ENCODE measurements around the gene FAM161B.

The FAM161B gene

DNA sequence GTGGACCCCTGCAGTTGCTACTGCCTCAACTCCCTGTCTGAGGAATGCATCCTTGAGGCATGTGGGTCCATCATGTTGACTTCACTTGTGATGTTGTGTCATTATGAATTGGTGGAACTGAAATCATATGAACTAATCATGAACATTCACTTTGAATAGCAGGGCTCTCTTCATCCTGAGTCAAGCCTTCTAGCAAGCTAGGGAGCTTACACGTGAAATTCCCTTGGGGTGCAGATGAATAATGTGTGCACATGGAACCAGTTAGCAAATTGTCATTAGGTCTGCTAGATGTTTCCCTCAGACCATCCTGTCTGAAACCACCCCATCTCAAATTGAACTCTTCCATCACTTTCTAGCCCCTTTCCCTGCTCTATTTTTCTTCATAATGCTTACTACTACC is 3.8 kb upstream of the FAM161B start:
- H3K4me3 ChIP-seq (ENCODE audit: low read depth, low read length), result no peak overlapping the region
- H3K36me3 ChIP-seq (replicated peaks), result peaks cover 21% of the 10 kb centered on the region
- in situ Hi-C loops (cut with HindIII; ENCODE audit: low pct_ligation_motif_present, low sequenced_read_pairs), result no loop called here
- no peak for DNase-seq
- no peak overlapping the region for H3K27ac ChIP-seq
- TF ChIP-seq, protein P1, sequence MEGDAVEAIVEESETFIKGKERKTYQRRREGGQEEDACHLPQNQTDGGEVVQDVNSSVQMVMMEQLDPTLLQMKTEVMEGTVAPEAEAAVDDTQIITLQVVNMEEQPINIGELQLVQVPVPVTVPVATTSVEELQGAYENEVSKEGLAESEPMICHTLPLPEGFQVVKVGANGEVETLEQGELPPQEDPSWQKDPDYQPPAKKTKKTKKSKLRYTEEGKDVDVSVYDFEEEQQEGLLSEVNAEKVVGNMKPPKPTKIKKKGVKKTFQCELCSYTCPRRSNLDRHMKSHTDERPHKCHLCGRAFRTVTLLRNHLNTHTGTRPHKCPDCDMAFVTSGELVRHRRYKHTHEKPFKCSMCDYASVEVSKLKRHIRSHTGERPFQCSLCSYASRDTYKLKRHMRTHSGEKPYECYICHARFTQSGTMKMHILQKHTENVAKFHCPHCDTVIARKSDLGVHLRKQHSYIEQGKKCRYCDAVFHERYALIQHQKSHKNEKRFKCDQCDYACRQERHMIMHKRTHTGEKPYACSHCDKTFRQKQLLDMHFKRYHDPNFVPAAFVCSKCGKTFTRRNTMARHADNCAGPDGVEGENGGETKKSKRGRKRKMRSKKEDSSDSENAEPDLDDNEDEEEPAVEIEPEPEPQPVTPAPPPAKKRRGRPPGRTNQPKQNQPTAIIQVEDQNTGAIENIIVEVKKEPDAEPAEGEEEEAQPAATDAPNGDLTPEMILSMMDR (IDR thresholded peaks at IDR 0.05; ENCODE audit: low read depth, low read length, missing control alignments), result no peak
- no peaks in the 10 kb centered on the region for H3K27me3 ChIP-seq (replicated peaks)

DNA sequence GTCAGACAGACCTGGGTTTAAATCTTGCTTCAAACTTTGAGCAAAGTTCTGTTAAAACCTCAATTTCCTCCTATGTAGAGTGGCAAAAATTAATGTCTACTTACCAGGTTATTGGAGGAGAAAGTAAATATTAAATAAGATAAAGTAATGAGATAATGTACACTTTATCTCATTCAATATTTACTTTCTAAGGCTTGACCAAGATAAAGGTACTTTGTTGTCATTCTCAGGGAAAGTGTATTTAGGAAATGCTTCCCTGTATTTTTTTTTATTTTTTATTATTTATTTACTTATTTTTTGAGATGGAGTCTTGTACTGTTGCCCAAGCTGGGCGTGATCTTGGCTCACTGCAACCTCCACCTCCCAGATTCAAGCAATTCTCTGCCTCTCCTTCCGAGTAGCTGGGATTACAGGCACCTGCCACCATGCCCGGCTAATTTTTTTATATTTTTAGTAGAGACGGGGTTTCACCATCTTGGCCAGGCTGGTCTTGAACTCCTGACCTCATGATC is 4.7 kb downstream of the FAM161B start:
- TF ChIP-seq, protein P1 (IDR thresholded peaks at IDR 0.05; ENCODE audit: low read depth, low read length, missing control alignments), result no peak

DNA sequence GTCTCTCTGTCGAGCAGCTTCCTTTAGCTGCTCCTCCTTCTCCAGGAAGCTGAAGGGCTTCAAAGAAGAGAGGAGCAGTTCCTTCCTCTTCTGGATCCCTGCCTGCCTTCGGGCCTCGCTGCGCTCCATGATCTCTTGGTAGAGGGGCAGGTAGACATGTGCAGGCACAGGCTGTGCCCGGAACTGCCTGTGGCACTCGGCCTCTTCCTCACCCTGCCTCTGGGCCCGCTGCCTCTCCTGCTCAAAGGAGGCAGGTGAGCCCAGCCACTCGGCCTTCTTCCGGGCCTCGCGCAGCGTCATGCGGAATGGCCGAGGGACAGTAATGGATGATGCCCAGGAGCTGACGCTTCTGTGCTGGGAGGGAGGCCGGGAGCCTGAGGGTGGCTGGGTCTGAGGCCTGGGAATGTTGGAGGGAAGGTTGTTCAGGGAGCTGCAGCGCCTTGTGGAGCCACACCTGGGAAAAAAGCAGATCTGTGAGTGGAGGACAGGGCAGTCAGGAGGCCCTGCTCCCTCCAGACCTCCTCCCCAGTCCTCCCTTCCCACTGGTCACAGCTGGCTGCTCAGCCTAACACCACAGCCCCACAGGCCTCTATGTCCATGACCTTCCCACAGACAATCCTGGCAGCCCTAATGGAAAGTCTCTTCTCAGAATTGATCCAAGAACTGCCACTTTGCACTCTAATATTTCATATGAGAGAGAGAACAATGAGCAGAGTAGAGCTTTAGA is 5.3 kb downstream of the FAM161B start:
- H3K36me3 ChIP-seq (replicated peaks), result no peaks in the 10 kb centered on the region

More for the DNA sequence above, 4.7 kb downstream of the FAM161B start:
- no peak for DNase-seq
- no peak overlapping the region for H3K4me3 ChIP-seq (ENCODE audit: low read depth, low read length)
- no peaks in the 10 kb centered on the region for H3K27me3 ChIP-seq (replicated peaks)
- in situ Hi-C loops (cut with HindIII; ENCODE audit: low pct_ligation_motif_present, low sequenced_read_pairs), result no loop called here
- no peak overlapping the region for H3K27ac ChIP-seq
- no peaks in the 10 kb centered on the region for H3K36me3 ChIP-seq (replicated peaks)

DNA sequence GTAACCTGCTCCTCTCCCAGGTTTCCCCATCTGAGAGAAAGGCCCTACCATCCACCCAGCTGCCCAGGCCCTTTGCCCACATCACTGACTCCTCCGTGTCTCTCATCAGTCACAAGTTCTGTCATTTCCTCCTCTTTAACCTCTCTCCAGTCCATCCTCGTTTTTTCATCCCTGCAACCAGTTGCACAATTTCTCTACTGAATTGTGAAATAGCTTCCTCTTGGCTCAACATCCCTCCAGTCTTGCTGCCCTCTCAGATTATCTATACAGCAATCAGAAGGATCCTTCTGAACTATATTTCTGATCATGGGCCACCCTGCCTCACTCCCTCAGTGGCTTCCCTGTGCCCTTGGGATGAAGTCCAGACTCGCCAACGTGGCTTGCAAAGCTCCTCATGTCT is 6.8 kb downstream of the FAM161B start:
- H3K27me3 ChIP-seq (replicated peaks), result no peaks in the 10 kb centered on the region
- TF ChIP-seq, protein P1 (IDR thresholded peaks at IDR 0.05; ENCODE audit: low read depth, low read length, missing control alignments), result no peak
- H3K36me3 ChIP-seq (replicated peaks), result no peaks in the 10 kb centered on the region
- no peak overlapping the region for H3K4me3 ChIP-seq (ENCODE audit: low read depth, low read length)
- no peak overlapping the region for H3K27ac ChIP-seq
- in situ Hi-C loops (cut with HindIII; ENCODE audit: low pct_ligation_motif_present, low sequenced_read_pairs), result no loop called here
- peak; percentile 39 for DNase-seq

More for the DNA sequence above, 5.3 kb downstream of the FAM161B start:
- in situ Hi-C loops (cut with HindIII; ENCODE audit: low pct_ligation_motif_present, low sequenced_read_pairs), result no loop called here
- no peak for DNase-seq
- H3K4me3 ChIP-seq (ENCODE audit: low read depth, low read length), result no peak overlapping the region
- TF ChIP-seq, protein P1 (IDR thresholded peaks at IDR 0.05; ENCODE audit: low read depth, low read length, missing control alignments), result no peak
- no peaks in the 10 kb centered on the region for H3K27me3 ChIP-seq (replicated peaks)
- no peak overlapping the region for H3K27ac ChIP-seq

DNA sequence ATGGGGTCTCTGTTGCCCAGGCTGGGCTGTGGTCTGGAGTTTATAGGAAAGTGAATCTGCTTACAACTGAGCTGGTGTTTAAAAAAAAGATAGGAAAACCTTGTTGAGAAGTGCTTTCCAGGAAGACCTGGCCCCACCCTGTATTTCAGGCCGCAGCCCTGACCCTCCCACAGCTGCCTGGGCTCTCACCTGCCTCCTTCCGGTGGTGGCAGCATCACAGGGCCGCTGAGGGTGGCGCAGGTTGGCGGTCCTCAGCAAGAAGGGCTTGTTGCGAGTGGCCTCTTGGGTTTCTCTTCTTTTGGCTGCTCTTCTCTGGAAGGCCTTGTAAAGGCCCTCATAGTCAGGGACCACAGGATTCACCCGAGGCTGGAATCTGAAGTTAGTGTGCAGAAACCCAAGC is 7.7 kb downstream of the FAM161B start:
- TF ChIP-seq, protein P1 (IDR thresholded peaks at IDR 0.05; ENCODE audit: low read depth, low read length, missing control alignments), result no peak
- H3K27ac ChIP-seq, result no peak overlapping the region
- in situ Hi-C loops (cut with HindIII; ENCODE audit: low pct_ligation_motif_present, low sequenced_read_pairs), result no loop called here
- H3K27me3 ChIP-seq (replicated peaks), result no peaks in the 10 kb centered on the region
- no peak for DNase-seq
- no peak overlapping the region for H3K4me3 ChIP-seq (ENCODE audit: low read depth, low read length)
- peaks cover under 1% of the 10 kb centered on the region for H3K36me3 ChIP-seq (replicated peaks)
